Lung (tissue), 12 donors: ENCODE measurements around the gene NRCAM. TPM values are rescaled to one million over a fixed set of nuclear protein-coding genes. Genes with fewer than 3 reads are reported as not detected.

Experiments
- ATAC-seq: fragments of 200-7000 bp; cut with Tn5 transposase; one replicate; pipeline ENCODE4 v1.9.1; 2020; ENCODE audit warnings: moderate number of reproducible peaks; ENCODE audit not compliant: insufficient read depth, low FRiP score
- DNase-seq, 3 donors: peaks; one replicate each; pipeline ENCODE4 v3.0.0-alpha.2; 2013 to 2017
- H3K27ac ChIP-seq, 2 donors: one replicate each; pipeline ENCODE4 v1.5.1; 2013; ENCODE audit warnings: mild to moderate bottlenecking in 2 of 2, moderate library complexity in 2 of 2, control low read depth in 1 of 2, inconsistent platforms in 1 of 2, low read depth in 1 of 2, low read length in 1 of 2
- H3K27me3 ChIP-seq, 3 donors: one replicate each; pipeline ENCODE4 v1.5.1; 2013; ENCODE audit warnings: low read length in 2 of 3; ENCODE audit not compliant: control insufficient read depth in 3 of 3, insufficient read depth in 3 of 3
- H3K36me3 ChIP-seq, 4 donors: one replicate each; pipeline ENCODE4 v1.5.1; 2013; ENCODE audit warnings: low read length in 4 of 4, mild to moderate bottlenecking in 1 of 4, moderate library complexity in 1 of 4; ENCODE audit not compliant: control insufficient read depth in 4 of 4, insufficient read depth in 4 of 4
- H3K4me1 ChIP-seq, 5 donors: one replicate each; pipeline ENCODE4 v1.5.1; 2013; ENCODE audit warnings: low read length in 5 of 5, mild to moderate bottlenecking in 2 of 5, moderate library complexity in 1 of 5; ENCODE audit not compliant: control insufficient read depth in 5 of 5, insufficient read depth in 5 of 5
- H3K4me3 ChIP-seq: one replicate; pipeline ENCODE4 v1.5.1; 2013; ENCODE audit warnings: mild to moderate bottlenecking, control low read depth, moderate library complexity
- H3K9ac ChIP-seq, 2 donors: one replicate each; pipeline ENCODE4 v1.5.1; 2013; ENCODE audit warnings: low read length in 2 of 2, control low read depth in 1 of 2; ENCODE audit not compliant: insufficient read depth in 1 of 2
- H3K9me3 ChIP-seq, 4 donors: one replicate each; pipeline ENCODE4 v1.5.1; 2013; ENCODE audit warnings: low read length in 3 of 4, mild to moderate bottlenecking in 1 of 4, moderate library complexity in 1 of 4; ENCODE audit not compliant: control insufficient read depth in 4 of 4, insufficient read depth in 3 of 4
- CTCF ChIP-seq: IDR thresholded peaks from 2 replicates; pipeline ENCODE4 v1.5.1; 2012; ENCODE audit warnings: mild to moderate bottlenecking; ENCODE audit errors: control extremely low read depth, extremely low read depth
- WGBS, 2 donors: extraction: QIAGEN DNeasy Blood & Tissue Kit; methylation state at CpG; one replicate each; pipeline ENCODE4 v1.1.7; 2013; 5-methylcytosine and 5-hydroxymethylcytosine counted together
- polyA plus RNA-seq, 2 donors: library from polyadenylated mRNA; stranded (reverse); fragments of 200-250 nt; gene quantifications; one replicate each; pipeline ENCODE4 v1.2.1, GENCODE V29; 2013
- total RNA-seq, 2 donors: library from RNA; depleted of rRNA in 1 of 2; stranded (reverse); fragments of >200 nt in 1 of 2; gene quantifications; one replicate each; pipeline ENCODE4 v1.2.1, GENCODE V29; 2014 to 2021
- donor health status: control.
- donor health status: control.
- donor health status: Bipolar disorder and iron deficiency.
- donor health status: healthy.
- donor health status: DM: yes; HTN: yes; CAD: no.

The NRCAM gene
- total and polyA plus RNA-seq, 4 donors, result 2.5 to 32.4 (median 11.0) TPM

- H3K27me3 ChIP-seq, result peaks cover 0 to 4% (median 3%) of the 10 kb centered on the region in 3 donors
- no peak for DNase-seq
- peaks cover 0 to 2% (median 0%) of the 10 kb centered on the region in 4 donors for H3K9me3 ChIP-seq
- no peak for TF ChIP-seq CTCF
- H3K27ac ChIP-seq, result no peak overlapping the region
- no peaks in the 10 kb centered on the region for H3K36me3 ChIP-seq
- H3K9ac ChIP-seq, result no peak overlapping the region
- peaks cover 0 to 5% (median 0%) of the 10 kb centered on the region in 5 donors for H3K4me1 ChIP-seq
- WGBS, 2 donors, result 64 to 65% methylated on average over 2 of the region's 2 CpGs
- H3K4me3 ChIP-seq, result no peak overlapping the region
- no peak for ATAC-seq
Measured at GRCh38 chr7:108463613-108464012, 7.4 kb upstream of the NRCAM start.

- H3K27ac ChIP-seq, result no peak overlapping the region
- DNase-seq, result no peak
- H3K27me3 ChIP-seq, result peaks cover 4 to 21% (median 14%) of the 10 kb centered on the region in 3 donors
- H3K4me3 ChIP-seq, result no peak overlapping the region
- no peak for TF ChIP-seq CTCF
- peaks cover 0 to 2% (median 0%) of the 10 kb centered on the region in 4 donors for H3K9me3 ChIP-seq
- ATAC-seq, result no peak
- 84 to 92% methylated on average over 3 of the region's 3 CpGs for WGBS, 2 donors
- H3K36me3 ChIP-seq, result no peaks in the 10 kb centered on the region
- no peak overlapping the region for H3K9ac ChIP-seq
- no peaks in the 10 kb centered on the region for H3K4me1 ChIP-seq
Measured at GRCh38 chr7:108461840-108462239, 5.6 kb upstream of the NRCAM start.

- no peak overlapping the region for H3K9ac ChIP-seq
- no peak for TF ChIP-seq CTCF
- no peak overlapping the region for H3K4me3 ChIP-seq
- WGBS, 2 donors, result 85 to 100% methylated on average over 1 of the region's 1 CpG
- no peak overlapping the region for H3K27ac ChIP-seq
- no peaks in the 10 kb centered on the region for H3K36me3 ChIP-seq
- DNase-seq (no peak), ATAC-seq (no peak)
- peaks cover 0 to 2% (median 0%) of the 10 kb centered on the region in 4 donors for H3K9me3 ChIP-seq
- peaks cover 0 to 5% (median 0%) of the 10 kb centered on the region in 5 donors for H3K4me1 ChIP-seq
- H3K27me3 ChIP-seq, result peaks cover 11 to 23% (median 16%) of the 10 kb centered on the region in 3 donors
Measured at GRCh38 chr7:108460964-108461363, 4.7 kb upstream of the NRCAM start.
